A673 (cell line): ENCODE measurements around the gene PDGFRA. TPM values are rescaled to one million over a fixed set of nuclear protein-coding genes. Genes with fewer than 3 reads are reported as not detected.
"Not testable (repeated sequence)": the region's sequence is repeated elsewhere in the genome, so short reads cannot be mapped to it uniquely, and the experiment has no call there.

ENCODE experiments used
- BruUV-seq: library from RNA; stranded (reverse); fragments of 400-500 nt; replicated peaks from 2 replicates; lab custom pipeline; 2021; lab: Mats Ljungman, UMichigan
- CTCF ChIA-PET: fragments of 300-600 bp; sonication (Branson Sonifier 250); formaldehyde crosslinking; loops from one replicate; lab custom pipeline; 2022; ENCODE audit warnings: antibody characterized with exemption; lab: Charles Lee
- POLR2A ChIA-PET: fragments of 300-600 bp; sonication (Branson Sonifier 250); formaldehyde crosslinking; loops from one replicate; lab custom pipeline; 2022; ENCODE audit warnings: antibody characterized with exemption; ENCODE audit not compliant: low non-redundant PET; lab: Charles Lee
- DNase-seq: peaks from one replicate; pipeline ENCODE4 v3.0.0-alpha.2; 2015; ENCODE audit warnings: low spot score
- H3K27ac ChIP-seq: fragments of 200-600 bp; sonication (generic); 2 replicates; pipeline ENCODE4 v1.5.1; 2016; ENCODE audit warnings: mixed run types, low read depth, mild to moderate bottlenecking, mixed read lengths, antibody characterized with exemption, low read length; ENCODE audit not compliant: poor library complexity, severe bottlenecking
- H3K27me3 ChIP-seq: fragments of 200-600 bp; sonication (generic); replicated peaks from 2 replicates; pipeline ENCODE4 v1.6.1; 2017; ENCODE audit warnings: mixed run types, low read depth, mild to moderate bottlenecking, mixed read lengths, antibody characterized with exemption, low read length; ENCODE audit not compliant: insufficient read depth, poor library complexity
- H3K36me3 ChIP-seq: fragments of 200-600 bp; sonication (generic); 2 replicates; pipeline ENCODE4 v1.6.1; 2016; ENCODE audit warnings: mixed run types, mild to moderate bottlenecking, mixed read lengths, antibody characterized with exemption, low read length; ENCODE audit not compliant: insufficient read depth, poor library complexity, severe bottlenecking
- H3K4me1 ChIP-seq: fragments of 200-600 bp; sonication (generic); 2 replicates; pipeline ENCODE4 v1.6.1; 2017; ENCODE audit warnings: mixed run types, mild to moderate bottlenecking, mixed read lengths, antibody characterized with exemption, low read length; ENCODE audit not compliant: insufficient read depth, poor library complexity, severe bottlenecking
- H3K4me3 ChIP-seq: fragments of 200-600 bp; sonication (generic); 2 replicates; pipeline ENCODE4 v1.5.1; 2016; ENCODE audit warnings: low read depth, mixed run types, mild to moderate bottlenecking, mixed read lengths, low read length; ENCODE audit not compliant: poor library complexity, severe bottlenecking
- H3K9me3 ChIP-seq: fragments of 200-600 bp; sonication (generic); 2 replicates; pipeline ENCODE4 v1.6.1; 2016; ENCODE audit warnings: mixed run types, low read depth, mild to moderate bottlenecking, mixed read lengths, antibody characterized with exemption, low read length; ENCODE audit not compliant: poor library complexity, severe bottlenecking
- EZH2 ChIP-seq: fragments of 200-600 bp; sonication (generic); IDR thresholded peaks from 2 replicates; pipeline ENCODE4 v1.6.1; 2017; ENCODE audit warnings: borderline replicate concordance, low read depth, mild to moderate bottlenecking, mixed read lengths, antibody characterized with exemption, low read length; ENCODE audit not compliant: poor library complexity, severe bottlenecking
- intact Hi-C: fragments of 100-400 bp; cut with micrococcal nuclease; formaldehyde crosslinking; loops from one replicate; pipeline ENCODE4 v1.10.0; 2022; ENCODE audit not compliant: unreplicated experiment
- total RNA-seq: library from RNA; stranded (reverse); gene quantifications from 2 replicates; pipeline ENCODE4 v1.2.3, GENCODE V29; 2021
- TF ChIP-seq, protein P1 (sequence below): fragments of 300-800, 200-600 bp; sonication (generic); conservative IDR thresholded peaks from 2 replicates; pipeline ENCODE4 v1.5.1; 2017; ENCODE audit warnings: low read depth, mild to moderate bottlenecking, antibody characterized with exemption, low read length, moderate library complexity, mixed read lengths

The PDGFRA gene
- total RNA-seq, 1 experiment from 2014 or later = 0.24 TPM

DNA sequence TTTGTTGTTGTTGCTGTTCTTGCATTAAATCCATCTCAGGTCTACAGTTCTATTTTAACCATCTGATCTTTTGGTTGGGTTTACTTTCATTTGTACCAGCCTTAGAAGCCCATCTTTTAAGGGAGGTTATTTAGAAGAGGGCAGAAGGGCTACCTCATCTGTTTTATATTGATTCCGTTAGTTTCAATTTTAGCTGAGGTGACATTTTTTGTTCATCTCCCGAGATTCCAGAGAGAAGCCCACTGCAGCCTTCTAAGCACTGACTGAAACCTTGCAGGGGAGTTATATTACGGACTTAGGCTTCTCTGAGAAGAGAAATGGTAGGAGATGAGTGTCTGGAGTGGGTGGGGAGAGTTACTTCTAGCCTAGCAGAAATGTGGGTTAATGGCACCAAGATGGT lies 101.8 kb downstream of the PDGFRA start:
- Histone ChIP-seq H3K36me3 (no peaks in the 10 kb centered on the region), H3K4me3 (no peak overlapping the region), H3K27ac (no peak overlapping the region), H3K9me3 (no peaks in the 10 kb centered on the region), H3K4me1 (no peaks in the 10 kb centered on the region), H3K27me3 (no peaks in the 10 kb centered on the region)
- TF ChIP-seq EZH2 = no peak
- TF ChIP-seq, protein P1, sequence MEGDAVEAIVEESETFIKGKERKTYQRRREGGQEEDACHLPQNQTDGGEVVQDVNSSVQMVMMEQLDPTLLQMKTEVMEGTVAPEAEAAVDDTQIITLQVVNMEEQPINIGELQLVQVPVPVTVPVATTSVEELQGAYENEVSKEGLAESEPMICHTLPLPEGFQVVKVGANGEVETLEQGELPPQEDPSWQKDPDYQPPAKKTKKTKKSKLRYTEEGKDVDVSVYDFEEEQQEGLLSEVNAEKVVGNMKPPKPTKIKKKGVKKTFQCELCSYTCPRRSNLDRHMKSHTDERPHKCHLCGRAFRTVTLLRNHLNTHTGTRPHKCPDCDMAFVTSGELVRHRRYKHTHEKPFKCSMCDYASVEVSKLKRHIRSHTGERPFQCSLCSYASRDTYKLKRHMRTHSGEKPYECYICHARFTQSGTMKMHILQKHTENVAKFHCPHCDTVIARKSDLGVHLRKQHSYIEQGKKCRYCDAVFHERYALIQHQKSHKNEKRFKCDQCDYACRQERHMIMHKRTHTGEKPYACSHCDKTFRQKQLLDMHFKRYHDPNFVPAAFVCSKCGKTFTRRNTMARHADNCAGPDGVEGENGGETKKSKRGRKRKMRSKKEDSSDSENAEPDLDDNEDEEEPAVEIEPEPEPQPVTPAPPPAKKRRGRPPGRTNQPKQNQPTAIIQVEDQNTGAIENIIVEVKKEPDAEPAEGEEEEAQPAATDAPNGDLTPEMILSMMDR = no peak
- ChIA-PET CTCF (no interaction called here), POLR2A (no interaction called here)
- intact Hi-C loops = no loop called here
- DNase-seq = no peak
- no TSS peak for BruUV-seq

DNA sequence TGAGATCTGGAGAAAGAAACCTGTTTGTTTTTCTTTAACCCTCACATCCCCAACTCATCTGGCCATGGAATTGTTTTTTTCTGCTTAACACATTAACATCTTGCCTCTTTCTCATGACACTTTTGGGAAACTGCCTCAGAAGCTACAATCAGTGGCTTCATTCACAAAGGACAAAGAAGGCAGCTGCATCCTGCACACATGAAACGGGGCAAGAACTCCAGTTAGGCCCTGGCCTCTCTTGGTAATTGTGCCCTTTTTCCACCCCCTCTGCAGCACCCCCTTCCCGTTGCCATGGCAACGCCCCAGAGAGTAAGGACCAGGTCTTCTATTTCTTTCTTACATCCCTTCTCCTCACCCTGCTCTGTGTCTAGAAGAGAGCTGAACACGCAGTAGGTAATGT lies 103.4 kb downstream of the PDGFRA start:
- CTCF ChIA-PET = no interaction called here
- intact Hi-C loops = no loop called here
- no TSS peak for BruUV-seq
- Histone ChIP-seq H3K27me3 (no peaks in the 10 kb centered on the region), H3K36me3 (no peaks in the 10 kb centered on the region), H3K4me3 (no peak overlapping the region), H3K9me3 (no peaks in the 10 kb centered on the region), H3K27ac (no peak overlapping the region), H3K4me1 (no peaks in the 10 kb centered on the region)
- TF ChIP-seq EZH2 = no peak
- TF ChIP-seq, protein P1 = no peak
- no peak for DNase-seq
- POLR2A ChIA-PET = no interaction called here

DNA sequence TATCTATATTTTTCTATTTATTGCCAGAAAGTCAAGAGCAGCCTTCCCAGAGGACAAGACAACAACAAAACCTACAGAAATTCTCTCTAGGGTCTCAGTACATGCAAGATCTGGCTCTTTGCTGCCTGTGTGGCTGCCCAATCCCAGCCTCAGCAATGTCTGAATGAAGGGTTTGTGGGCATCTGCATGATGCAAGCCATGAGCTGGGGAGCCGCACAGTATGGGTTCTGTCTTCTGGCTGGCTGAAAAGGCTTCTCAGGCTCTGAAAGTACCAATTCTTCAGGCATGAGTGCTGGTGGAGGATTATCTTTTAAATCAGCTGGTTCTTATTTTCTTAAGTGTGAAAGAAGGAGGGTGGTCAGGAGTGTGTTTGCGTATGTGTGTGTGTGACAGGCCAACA lies 104.6 kb downstream of the PDGFRA start:
- no peak for TF ChIP-seq EZH2
- TF ChIP-seq, protein P1 = no peak
- H3K27ac ChIP-seq = no peak overlapping the region
- no peaks in the 10 kb centered on the region for H3K27me3 ChIP-seq
- intact Hi-C loops = no loop called here
- H3K9me3 ChIP-seq = no peaks in the 10 kb centered on the region
- ChIA-PET POLR2A (no interaction called here), CTCF (no interaction called here)
- peak; percentile 16 for DNase-seq
- H3K4me1 ChIP-seq = no peaks in the 10 kb centered on the region
- no peak overlapping the region for H3K4me3 ChIP-seq
- H3K36me3 ChIP-seq = no peaks in the 10 kb centered on the region
- no TSS peak for BruUV-seq

DNA sequence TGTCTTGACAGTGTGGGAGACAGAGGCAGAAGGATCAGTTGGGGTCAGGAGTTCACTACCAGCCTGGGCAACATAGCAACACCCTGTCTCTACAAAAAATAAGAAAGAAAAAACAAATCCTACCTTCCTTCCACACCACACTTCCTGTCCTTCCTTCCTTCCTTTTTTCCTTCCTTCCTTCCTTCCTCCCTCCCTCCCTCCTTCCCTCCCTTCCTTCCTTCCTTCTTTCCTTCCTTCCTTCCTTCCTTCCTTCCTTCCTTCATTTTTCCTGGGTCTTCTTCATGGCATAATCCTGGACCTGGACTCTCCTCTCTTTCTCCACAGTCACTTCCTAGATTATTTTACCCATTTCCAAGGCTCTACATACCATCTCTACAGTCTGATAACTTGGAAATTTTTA lies 105.7 kb downstream of the PDGFRA start:
- intact Hi-C loops, BruUV-seq, DNase-seq, H3K4me3 ChIP-seq, POLR2A ChIA-PET, CTCF ChIA-PET, H3K9me3 ChIP-seq, H3K27ac ChIP-seq, H3K36me3 ChIP-seq, H3K4me1 ChIP-seq, H3K27me3 ChIP-seq: not testable (repeated sequence)
